ENCODE results near the gene SEZ6.

DNA sequence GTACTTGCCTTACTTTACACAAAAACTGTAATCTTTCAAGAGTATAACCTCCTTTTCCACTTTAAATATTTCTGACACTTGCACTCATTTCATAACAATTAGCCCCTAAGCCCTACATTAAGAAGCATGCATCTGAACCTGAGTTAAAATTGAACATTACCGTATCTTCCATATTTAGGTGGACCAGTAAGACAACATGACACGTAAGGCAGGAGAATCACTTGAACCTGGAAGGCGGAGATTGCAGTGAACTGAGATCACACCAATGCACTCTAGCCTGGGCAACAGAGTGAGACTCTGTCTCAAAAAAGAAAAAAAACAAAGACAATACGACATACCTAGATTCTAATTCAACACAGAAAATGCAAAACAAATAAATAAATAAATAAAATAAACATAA is 61.5 kb downstream of the SEZ6 start:
- TF ChIP-seq, protein P1, sequence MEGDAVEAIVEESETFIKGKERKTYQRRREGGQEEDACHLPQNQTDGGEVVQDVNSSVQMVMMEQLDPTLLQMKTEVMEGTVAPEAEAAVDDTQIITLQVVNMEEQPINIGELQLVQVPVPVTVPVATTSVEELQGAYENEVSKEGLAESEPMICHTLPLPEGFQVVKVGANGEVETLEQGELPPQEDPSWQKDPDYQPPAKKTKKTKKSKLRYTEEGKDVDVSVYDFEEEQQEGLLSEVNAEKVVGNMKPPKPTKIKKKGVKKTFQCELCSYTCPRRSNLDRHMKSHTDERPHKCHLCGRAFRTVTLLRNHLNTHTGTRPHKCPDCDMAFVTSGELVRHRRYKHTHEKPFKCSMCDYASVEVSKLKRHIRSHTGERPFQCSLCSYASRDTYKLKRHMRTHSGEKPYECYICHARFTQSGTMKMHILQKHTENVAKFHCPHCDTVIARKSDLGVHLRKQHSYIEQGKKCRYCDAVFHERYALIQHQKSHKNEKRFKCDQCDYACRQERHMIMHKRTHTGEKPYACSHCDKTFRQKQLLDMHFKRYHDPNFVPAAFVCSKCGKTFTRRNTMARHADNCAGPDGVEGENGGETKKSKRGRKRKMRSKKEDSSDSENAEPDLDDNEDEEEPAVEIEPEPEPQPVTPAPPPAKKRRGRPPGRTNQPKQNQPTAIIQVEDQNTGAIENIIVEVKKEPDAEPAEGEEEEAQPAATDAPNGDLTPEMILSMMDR (IDR thresholded peaks at IDR 0.05 in 2 of 3, conservative IDR thresholded peaks at IDR 0.05 in 1 of 3; ENCODE audit: control insufficient read depth in 2 of 3, extremely low read depth in 1 of 3, insufficient read depth in 1 of 3, low read depth in 3 of 3, low read length in 3 of 3): no peak
- no peak for TF ChIP-seq ASH2L (IDR thresholded peaks at IDR 0.05; ENCODE audit: borderline replicate concordance, low read depth)
- no peak for TF ChIP-seq ZBED1 (IDR thresholded peaks at IDR 0.05; ENCODE audit: borderline replicate concordance)
- TF ChIP-seq POLR2AphosphoS2 (IDR thresholded peaks at IDR 0.05; ENCODE audit: low read depth, low read length): no peak
- no peak for TF ChIP-seq CHD2 (IDR thresholded peaks at IDR 0.05; ENCODE audit: borderline replicate concordance, low read depth, low read length)
- no peak for TF ChIP-seq EZH2 (IDR thresholded peaks at IDR 0.05; ENCODE audit: borderline replicate concordance, control insufficient read depth, low read depth, low read length)
- no peak for TF ChIP-seq FOS (IDR thresholded peaks at IDR 0.05; ENCODE audit: borderline replicate concordance, extremely low read depth, insufficient read length)
- no peak for TF ChIP-seq POLR2AphosphoS5 (IDR thresholded peaks at IDR 0.05; ENCODE audit: low read length)

Data from GM12878 (cell line).